A549 (cell line): ENCODE data around the gene NNT.
A peak's percentile ranks its signal among the peaks of the same experiment; 100 is the strongest.

ENCODE experiments used
- CHD2 ChIP-seq: fragments of 150-350 bp; IDR thresholded peaks from 2 replicates; pipeline ENCODE4 v1.6.1; 2014; ENCODE audit warnings: low read length; ENCODE audit not compliant: partially characterized antibody
- CTCF ChIP-seq: fragments of >200 bp; sonication (Bioruptor Twin); formaldehyde crosslinking; IDR thresholded peaks from 3 replicates; pipeline ENCODE4 v1.5.1; 2016
- ESRRA ChIP-seq: fragments of 150-350 bp; IDR thresholded peaks from 2 replicates; pipeline ENCODE4 v1.6.1; 2014; ENCODE audit warnings: mild to moderate bottlenecking, low read length, borderline replicate concordance
- KDM5A ChIP-seq: fragments of 200-600 bp; sonication (generic); IDR thresholded peaks from 2 replicates; pipeline ENCODE4 v1.6.1; 2016; ENCODE audit warnings: antibody characterized with exemption, mild to moderate bottlenecking
- POLR2A ChIP-seq: IDR thresholded peaks from 2 replicates; pipeline ENCODE4 v1.6.1; 2012; ENCODE audit warnings: mild to moderate bottlenecking, low read length
- RCOR1 ChIP-seq: fragments of 150-350 bp; IDR thresholded peaks from 2 replicates; pipeline ENCODE4 v1.6.1; 2014; ENCODE audit warnings: antibody characterized with exemption, low read length, low read depth
- REST ChIP-seq: fragments of 200-600 bp; sonication (generic); IDR thresholded peaks from 2 replicates; pipeline ENCODE4 v1.6.1; 2016; ENCODE audit warnings: antibody characterized with exemption, mild to moderate bottlenecking, moderate library complexity
- RFX5 ChIP-seq: fragments of 450-650 bp; IDR thresholded peaks from 2 replicates; pipeline ENCODE4 v1.7.1; 2014; ENCODE audit warnings: antibody characterized with exemption, mild to moderate bottlenecking, moderate library complexity

- TF ChIP-seq POLR2A = no peak
- TF ChIP-seq CTCF = peak; percentile 46
- no peak for TF ChIP-seq RCOR1
- no peak for TF ChIP-seq CHD2
- no peak for TF ChIP-seq KDM5A
- no peak for TF ChIP-seq ESRRA
- TF ChIP-seq RFX5 = no peak
- no peak for TF ChIP-seq REST
Measured at GRCh38 chr5:43627028-43627427, 24.0 kb downstream of the NNT start.
